H1 (cell line): ENCODE data around the gene SPI1. TPM values are rescaled to one million over a fixed set of nuclear protein-coding genes. Genes with fewer than 3 reads are reported as not detected.

Experiments
- CTCF ChIA-PET: fragments of 300-600 bp; sonication (Branson Sonifier 250); formaldehyde crosslinking; loops from one replicate; lab custom pipeline; 2021; ENCODE audit not compliant: partially characterized antibody; lab: Charles Lee
- POLR2A ChIA-PET: fragments of 300-600 bp; sonication (Branson Sonifier 250); formaldehyde crosslinking; loops from one replicate; lab custom pipeline; 2021; ENCODE audit warnings: inconsistent platforms; ENCODE audit not compliant: partially characterized antibody; lab: Charles Lee
- DNase-seq, 2 experiments: peaks; one replicate each; pipeline versions ENCODE4 v3.0.0 to v3.0.0-alpha.2; 2010 to 2022; ENCODE audit warnings: low spot score in 2 of 2, low read depth in 1 of 2, mixed read lengths in 1 of 2
- FAIRE-seq: peaks from 2 replicates; lab custom pipeline; 2011; peaks lifted over from hg19 to GRCh38; lab: Jason Lieb, UNC
- H2AFZ ChIP-seq: 2 replicates; pipeline ENCODE4 v1.8.1; 2012; ENCODE audit warnings: low read length, inconsistent platforms
- H2AK5ac ChIP-seq: 2 replicates; pipeline ENCODE4 v1.6.1; 2013; ENCODE audit warnings: low read depth, low read length
- H2BK120ac ChIP-seq: replicated peaks from 2 replicates; pipeline ENCODE3; 2013; ENCODE audit warnings: low read depth, low read length, inconsistent platforms
- H2BK12ac ChIP-seq: 2 replicates; pipeline ENCODE4 v1.6.1; 2013; ENCODE audit warnings: low read depth, low read length
- H2BK15ac ChIP-seq: 2 replicates; pipeline ENCODE4 v1.6.1; 2013; ENCODE audit warnings: low read length
- H2BK20ac ChIP-seq: 2 replicates; pipeline ENCODE4 v1.6.1; 2013; ENCODE audit warnings: low read length
- H2BK5ac ChIP-seq: 2 replicates; pipeline ENCODE4 v1.6.1; 2013; ENCODE audit warnings: low read depth, low read length
- H3K14ac ChIP-seq: 2 replicates; pipeline ENCODE4 v1.6.1; 2013; ENCODE audit warnings: inconsistent platforms; ENCODE audit not compliant: insufficient read length
- H3K18ac ChIP-seq: 2 replicates; pipeline ENCODE4 v1.6.1; 2013; ENCODE audit warnings: low read length; ENCODE audit errors: extremely low read depth
- H3K23ac ChIP-seq: 2 replicates; pipeline ENCODE4 v1.6.1; 2013; ENCODE audit warnings: inconsistent platforms; ENCODE audit not compliant: insufficient read length
- H3K23me2 ChIP-seq: 2 replicates; pipeline ENCODE4 v1.6.1; 2013; ENCODE audit warnings: low read depth, low read length
- H3K27ac ChIP-seq: 2 replicates; pipeline ENCODE4 v1.6.1; 2011; ENCODE audit warnings: low read depth, low read length, inconsistent platforms
- H3K27me3 ChIP-seq, 4 experiments: replicated peaks in 1 of 4; 1 replicate in 1 of 4; 2 replicates in 3 of 4; pipeline versions ENCODE4 v1.6.1 to v1.8.1; 2011 to 2013; ENCODE audit warnings: low read length in 3 of 4, mild to moderate bottlenecking in 3 of 4, inconsistent platforms in 2 of 4, mixed read lengths in 2 of 4, moderate library complexity in 1 of 4; ENCODE audit not compliant: control insufficient read depth in 3 of 4, insufficient read depth in 3 of 4; ENCODE audit errors: extremely low read depth in 1 of 4
- H3K36me3 ChIP-seq, 4 experiments: 2 replicates each; pipeline versions ENCODE4 v1.6.1 to v1.8.1; 2011 to 2013; ENCODE audit warnings: mild to moderate bottlenecking in 4 of 4, low read length in 3 of 4, moderate library complexity in 2 of 4, control low read depth in 1 of 4, inconsistent platforms in 1 of 4; ENCODE audit not compliant: insufficient read depth in 4 of 4, control insufficient read depth in 2 of 4
- H3K4ac ChIP-seq: replicated peaks from 2 replicates; pipeline ENCODE3; 2013; ENCODE audit warnings: low read length, low read depth, mixed read lengths, inconsistent platforms; ENCODE audit not compliant: insufficient read length
- H3K4me1 ChIP-seq, 4 experiments: replicated peaks in 1 of 4; 1 replicate in 1 of 4; 2 replicates in 3 of 4; pipeline versions ENCODE4 v1.6.1 to v1.8.1; 2011 to 2013; ENCODE audit warnings: low read length in 3 of 4, inconsistent platforms in 2 of 4, mixed read lengths in 1 of 4; ENCODE audit not compliant: insufficient read depth in 4 of 4, control insufficient read depth in 3 of 4
- H3K4me2 ChIP-seq, 2 experiments: 2 replicates each; pipeline versions ENCODE4 v1.6.1 to v1.8.1; 2011 to 2013; ENCODE audit warnings: low read depth in 2 of 2, low read length in 2 of 2, control low read depth in 1 of 2, inconsistent platforms in 1 of 2, mild to moderate bottlenecking in 1 of 2; ENCODE audit not compliant: insufficient read depth in 1 of 2
- H3K4me3 ChIP-seq, 4 experiments: fragments of 200-600, 300-600 bp in 1 of 4; sonication (generic), shearing (Covaris generic), sonication (Bioruptor Twin) in 1 of 4; 2 replicates each; pipeline versions ENCODE4 v1.5.1 to v1.8.1; 2011 to 2016; ENCODE audit warnings: low read length in 4 of 4, low read depth in 3 of 4, control low read depth in 2 of 4, inconsistent platforms in 2 of 4, mild to moderate bottlenecking in 2 of 4, mixed read lengths in 1 of 4, moderate library complexity in 1 of 4; ENCODE audit not compliant: insufficient read depth in 2 of 4; ENCODE audit errors: extremely low read depth in 1 of 4
- H3K56ac ChIP-seq: replicated peaks from 2 replicates; pipeline ENCODE3; 2013; ENCODE audit warnings: low read depth, mild to moderate bottlenecking, mixed read lengths, low read length, inconsistent platforms; ENCODE audit not compliant: insufficient read length
- H3K79me1 ChIP-seq: 2 replicates; pipeline ENCODE4 v1.6.1; 2013; ENCODE audit warnings: low read depth, low read length, control low read depth
- H3K79me2 ChIP-seq, 2 experiments: 2 replicates each; pipeline versions ENCODE4 v1.6.1 to v1.8.1; 2012 to 2013; ENCODE audit warnings: low read length in 2 of 2, mild to moderate bottlenecking in 2 of 2, inconsistent platforms in 1 of 2; ENCODE audit not compliant: insufficient read depth in 2 of 2, control insufficient read depth in 1 of 2
- H3K9ac ChIP-seq, 4 experiments: replicated peaks in 1 of 4; 1 replicate in 1 of 4; 2 replicates in 3 of 4; pipeline versions ENCODE4 v1.6.1 to v1.8.1; 2011 to 2013; ENCODE audit warnings: low read depth in 3 of 4, low read length in 3 of 4, control low read depth in 2 of 4, mild to moderate bottlenecking in 2 of 4, moderate library complexity in 2 of 4, inconsistent platforms in 1 of 4; ENCODE audit errors: extremely low read depth in 1 of 4
- H3K9me3 ChIP-seq, 2 experiments: 2 replicates each; pipeline versions ENCODE4 v1.6.1 to v1.8.1; 2012 to 2013; ENCODE audit warnings: mild to moderate bottlenecking in 2 of 2, moderate library complexity in 2 of 2, control low read depth in 1 of 2, inconsistent platforms in 1 of 2, low read depth in 1 of 2, low read length in 1 of 2, mixed read lengths in 1 of 2; ENCODE audit not compliant: insufficient read depth in 2 of 2
- H4K20me1 ChIP-seq, 2 experiments: replicated peaks in 1 of 2; 2 replicates each; pipeline versions ENCODE3 to v1.8.1; 2011 to 2013; ENCODE audit warnings: inconsistent platforms in 2 of 2, low read length in 2 of 2, mild to moderate bottlenecking in 1 of 2; ENCODE audit not compliant: insufficient read depth in 2 of 2, control insufficient read depth in 1 of 2
- H4K5ac ChIP-seq: 2 replicates; pipeline ENCODE4 v1.6.1; 2013; ENCODE audit warnings: low read length, low read depth, mixed read lengths, inconsistent platforms; ENCODE audit not compliant: insufficient read length
- H4K8ac ChIP-seq: 2 replicates; pipeline ENCODE4 v1.8.0; 2013; ENCODE audit warnings: mild to moderate bottlenecking, moderate library complexity, low read length, inconsistent platforms; ENCODE audit not compliant: insufficient read depth; ENCODE audit errors: extremely low read depth
- H4K91ac ChIP-seq: replicated peaks from 2 replicates; pipeline ENCODE3; 2013; ENCODE audit warnings: low read length, mixed read lengths, inconsistent platforms; ENCODE audit not compliant: insufficient read length
- ASH2L ChIP-seq: fragments of 200-600, 300-600 bp; sonication (generic); IDR thresholded peaks from one replicate; pipeline ENCODE4 v1.7.1; 2017; ENCODE audit warnings: low read length
- CHD2 ChIP-seq: IDR thresholded peaks from 2 replicates; pipeline ENCODE4 v1.6.1; 2012; ENCODE audit warnings: low read length, improper control_type of control experiment
- E2F6 ChIP-seq: IDR thresholded peaks from 2 replicates; pipeline ENCODE4 v1.6.1; 2012; ENCODE audit warnings: inconsistent platforms
- EP300 ChIP-seq, 2 experiments: IDR thresholded peaks; 1 replicate in 1 of 2; 2 replicates in 1 of 2; pipeline ENCODE4 v1.6.1; 2011 to 2012; ENCODE audit warnings: low read depth in 2 of 2, low read length in 2 of 2, mild to moderate bottlenecking in 2 of 2, borderline replicate concordance in 1 of 2, inconsistent platforms in 1 of 2, moderate library complexity in 1 of 2
- RBBP5 ChIP-seq: IDR thresholded peaks from 2 replicates; pipeline ENCODE4 v1.7.1; 2012; ENCODE audit warnings: low read depth, mild to moderate bottlenecking, inconsistent platforms, low read length, moderate library complexity, borderline replicate concordance
- SIRT6 ChIP-seq: IDR thresholded peaks from one replicate; pipeline ENCODE4 v1.7.1; 2012; ENCODE audit warnings: low read length, inconsistent platforms
- SP2 ChIP-seq: IDR thresholded peaks from 2 replicates; pipeline ENCODE4 v1.6.1; 2012; ENCODE audit warnings: mild to moderate bottlenecking, low read length, inconsistent platforms
- TAF7 ChIP-seq: optimal IDR thresholded peaks from 2 replicates; pipeline ENCODE3; 2011; ENCODE audit warnings: low read depth, mild to moderate bottlenecking, inconsistent platforms, low read length, moderate library complexity, borderline replicate concordance
- ZNF274 ChIP-seq: IDR thresholded peaks from 2 replicates; pipeline ENCODE4 v1.7.0; 2012; ENCODE audit warnings: low read length, borderline replicate concordance; ENCODE audit errors: extremely low read depth
- WGBS, 2 experiments: shearing (Covaris generic) in 1 of 2; methylation state at CpG; one replicate each; pipeline versions ENCODE4 v1.1.6 to v1.1.7; 2013 to 2015; ENCODE audit warnings: low lambda C conversion rate in 2 of 2, mixed read lengths in 2 of 2, inconsistent platforms in 1 of 2, low coverage in 1 of 2, missing lambda C conversion rate in 1 of 2; ENCODE audit not compliant: insufficient replicate concordance in 2 of 2, insufficient coverage in 1 of 2, insufficient read length in 1 of 2; ENCODE audit errors: extremely low coverage in 1 of 2, missing lambda C conversion rate in 1 of 2; 5-methylcytosine and 5-hydroxymethylcytosine counted together
- polyA plus RNA-seq, 7 experiments: library from polyadenylated mRNA; depleted of rRNA in 3 of 7; stranded (reverse) in 5 of 7; unstranded in 2 of 7; fragments of >200 nt in 5 of 7; fragments of 200-250 nt in 2 of 7; gene quantifications; 1 replicate in 5 of 7; 2 replicates in 1 of 7; 4 replicates in 1 of 7; pipeline versions ENCODE4 v1.2.1 to v1.2.3, GENCODE V29; 2011 to 2013; ENCODE audit warnings: missing spikeins in 2 of 7, mixed read lengths in 2 of 7
- total RNA-seq: library from RNA; stranded (reverse); fragmentation: NEBNext Ultra II Directional; extraction: Animal tissue kit (Norgen Biotek cat#: 25700); gene quantifications from 2 replicates; pipeline ENCODE4 v1.2.1, GENCODE V29; 2021

SPI1 gene
- total and polyA plus RNA-seq, 2 of the 8 experiments (the other 6 are each of a cell fraction or from before 2014, with no cell fraction given) = 0.12 TPM; not detected in 1

- Histone ChIP-seq H3K4ac (no peak overlapping the region), H4K5ac (no peak overlapping the region), H4K8ac (no peak overlapping the region), H4K20me1 (peaks cover 0 to 6% of the 10 kb centered on the region in 2 experiments), H3K14ac (no peak overlapping the region), H3K56ac (no peak overlapping the region), H2AFZ (no peak overlapping the region), H4K91ac (no peak overlapping the region), H3K27me3 (no peaks in the 10 kb centered on the region), H3K4me3 (no peak overlapping the region), H3K36me3 (peaks cover 0 to 2% (median 0%) of the 10 kb centered on the region in 4 experiments; a peak in 2 of 8 replicates), H3K4me2 (no peak overlapping the region), H3K18ac (no peak overlapping the region), H3K23me2 (peaks cover 11% of the 10 kb centered on the region), H3K9me3 (no peaks in the 10 kb centered on the region), H3K79me1 (no peaks in the 10 kb centered on the region), H3K79me2 (no peaks in the 10 kb centered on the region; a peak in 1 of 4 replicates), H2AK5ac (no peak overlapping the region), H3K4me1 (peaks cover 5 to 13% (median 9%) of the 10 kb centered on the region in 4 experiments), H2BK5ac (no peak overlapping the region), H3K23ac (no peak overlapping the region), H2BK12ac (no peak overlapping the region), H2BK15ac (no peak overlapping the region), H3K9ac (no peak overlapping the region), H2BK120ac (no peak overlapping the region), H3K27ac (no peak overlapping the region), H2BK20ac (no peak overlapping the region)
- DNase-seq (no peak), FAIRE-seq (no peak)
- CTCF ChIA-PET = interaction anchor here (0.7 to 6.2 kb wide), 20 partner anchors 15 to 196 kb away, joined by 3 to 59 read pairs (median 3); partner anchors contain the start of genes DDB2 and PSMC3
- POLR2A ChIA-PET = interaction anchor here (0.8 to 12.8 kb wide), 7 partner anchors 7 to 351 kb away, joined by 3 to 140 read pairs (median 4); partner anchors contain the start of genes MTCH2 and PSMC3
- WGBS, 2 experiments = 90% methylated on average over 12 of the region's 12 CpGs; no CpG with 5 or more reads in 1 of the 2 experiments
- no peak for TF ChIP-seq ASH2L
- no peak for TF ChIP-seq SIRT6
- no peak for TF ChIP-seq CHD2
- TF ChIP-seq TAF7 = no peak
- TF ChIP-seq EP300 (IDR thresholded peaks at IDR 0.05; ENCODE audit: borderline replicate concordance in 1 of 2, low read depth in 2 of 2, low read length in 2 of 2) = no peak
- TF ChIP-seq E2F6 = no peak
- no peak for TF ChIP-seq ZNF274
- TF ChIP-seq SP2 = no peak
- no peak for TF ChIP-seq RBBP5
Measured at GRCh38 chr11:47410370-47411264, 32.3 kb upstream of the SPI1 start.
